ENCODE data around the gene PLA2G3.
"Not testable (repeated sequence)": the region's sequence is repeated elsewhere in the genome, so short reads cannot be mapped to it uniquely, and the experiment has no call there.

Gene PLA2G3, protein sequence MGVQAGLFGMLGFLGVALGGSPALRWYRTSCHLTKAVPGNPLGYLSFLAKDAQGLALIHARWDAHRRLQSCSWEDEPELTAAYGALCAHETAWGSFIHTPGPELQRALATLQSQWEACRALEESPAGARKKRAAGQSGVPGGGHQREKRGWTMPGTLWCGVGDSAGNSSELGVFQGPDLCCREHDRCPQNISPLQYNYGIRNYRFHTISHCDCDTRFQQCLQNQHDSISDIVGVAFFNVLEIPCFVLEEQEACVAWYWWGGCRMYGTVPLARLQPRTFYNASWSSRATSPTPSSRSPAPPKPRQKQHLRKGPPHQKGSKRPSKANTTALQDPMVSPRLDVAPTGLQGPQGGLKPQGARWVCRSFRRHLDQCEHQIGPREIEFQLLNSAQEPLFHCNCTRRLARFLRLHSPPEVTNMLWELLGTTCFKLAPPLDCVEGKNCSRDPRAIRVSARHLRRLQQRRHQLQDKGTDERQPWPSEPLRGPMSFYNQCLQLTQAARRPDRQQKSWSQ

DNA sequence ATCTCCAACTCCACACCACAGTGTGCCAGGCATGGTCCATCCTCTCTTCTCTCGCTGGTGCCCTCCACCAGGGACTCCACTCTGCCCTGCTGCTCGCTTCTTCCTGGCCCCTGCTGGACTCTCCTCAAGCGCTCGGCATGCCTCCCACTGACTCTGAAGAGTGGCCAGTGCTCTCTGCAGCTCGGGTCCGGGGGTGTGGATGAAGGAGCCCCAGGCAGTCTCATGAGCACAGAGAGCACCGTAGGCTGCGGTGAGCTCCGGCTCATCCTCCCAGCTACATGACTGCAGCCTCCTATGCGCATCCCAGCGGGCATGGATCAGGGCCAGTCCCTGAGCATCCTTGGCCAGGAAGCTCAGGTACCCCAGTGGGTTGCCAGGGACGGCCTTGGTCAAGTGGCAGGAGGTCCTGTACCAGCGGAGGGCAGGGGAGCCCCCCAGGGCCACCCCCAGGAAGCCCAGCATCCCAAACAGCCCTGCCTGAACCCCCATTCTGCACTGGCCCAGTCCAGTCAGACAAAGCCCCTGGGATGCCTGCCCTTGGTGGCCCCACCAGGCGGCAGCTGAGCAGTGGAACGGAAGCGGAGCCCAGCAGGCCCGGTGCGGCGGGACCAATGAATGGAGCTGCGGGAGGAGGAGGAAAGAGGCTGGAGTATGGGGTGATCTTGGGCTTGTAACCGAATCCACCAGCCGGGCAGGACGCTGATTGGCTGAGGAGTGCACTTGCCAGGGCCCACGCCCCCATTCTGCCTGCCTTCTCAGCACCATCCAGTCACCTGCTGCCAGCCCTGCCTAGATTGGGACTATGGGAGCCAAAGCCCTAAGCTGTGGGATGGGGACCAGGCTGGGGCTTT is at the start of gene PLA2G3:
Gene PLA2G3, minus strand, starts transcription at position 643 of the 851 bp plus-strand sequence. Its CDS starts 154 bp downstream, at position 489.
- peaks cover 3% of the 10 kb centered on the region; the same call in 1 of the 2 replicates for H3K27me3 ChIP-seq (ENCODE audit: control insufficient read depth, insufficient read depth, low read length)
- peaks cover 30% of the 10 kb centered on the region for H3K36me3 ChIP-seq (ENCODE audit: control insufficient read depth, insufficient read depth, low read length)
- no peak within 1 kb of the TSS; the same call in 1 of the 2 replicates for H3K27ac ChIP-seq (ENCODE audit: low read depth, low read length)
- H3K9me3 ChIP-seq (ENCODE audit: control insufficient read depth, insufficient read depth, low read depth, low read length) = peaks cover 6% of the 10 kb centered on the region; the same call in 1 of the 2 replicates
- peak within 1 kb of the TSS; percentile 5 for H3K9ac ChIP-seq (ENCODE audit: low read length)
- peak within 1 kb of the TSS; percentile 50 for H3K4me3 ChIP-seq (ENCODE audit: low read depth, low read length)
- H3K4me1 ChIP-seq (ENCODE audit: control insufficient read depth, insufficient read depth, low read length) = peaks cover 20% of the 10 kb centered on the region

DNA sequence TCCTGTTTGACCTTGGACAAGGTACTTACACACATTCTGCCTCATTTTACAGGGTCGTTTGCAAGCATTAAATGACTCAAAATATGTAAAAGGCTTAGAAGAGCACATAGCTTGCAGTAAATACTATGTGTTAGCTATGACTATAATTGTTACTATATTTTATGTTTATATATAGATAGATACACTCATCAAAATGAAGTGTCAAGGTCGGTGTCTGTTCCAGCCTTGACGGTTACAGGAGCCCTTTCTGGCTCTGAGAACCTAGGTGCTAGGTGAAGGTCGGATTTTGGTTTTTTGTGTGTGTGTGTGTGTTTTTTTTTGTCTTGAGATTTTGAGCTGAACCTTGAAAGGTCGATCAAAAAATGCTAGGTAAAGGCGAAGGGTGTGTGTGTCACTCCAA is 47.3 kb upstream of the PLA2G3 start:
- no peak overlapping the region for H3K4me3 ChIP-seq (ENCODE audit: low read depth, low read length)
- H3K27ac ChIP-seq (ENCODE audit: low read depth, low read length) = no peak overlapping the region
- no peak overlapping the region for H3K9ac ChIP-seq (ENCODE audit: low read length)
- H3K4me1 ChIP-seq (ENCODE audit: control insufficient read depth, insufficient read depth, low read length) = no peaks in the 10 kb centered on the region
- peaks cover 5% of the 10 kb centered on the region; the same call in 1 of the 2 replicates for H3K9me3 ChIP-seq (ENCODE audit: control insufficient read depth, insufficient read depth, low read depth, low read length)
- no peaks in the 10 kb centered on the region for H3K27me3 ChIP-seq (ENCODE audit: control insufficient read depth, insufficient read depth, low read length)
- peaks cover 26% of the 10 kb centered on the region for H3K36me3 ChIP-seq (ENCODE audit: control insufficient read depth, insufficient read depth, low read length)

GRCh38 chr22:31185056-31185455 is 44.7 kb upstream of the PLA2G3 start:
- H3K4me3 ChIP-seq (ENCODE audit: low read depth, low read length) = no peak overlapping the region
- peaks cover 26% of the 10 kb centered on the region for H3K36me3 ChIP-seq (ENCODE audit: control insufficient read depth, insufficient read depth, low read length)
- H3K9me3 ChIP-seq (ENCODE audit: control insufficient read depth, insufficient read depth, low read depth, low read length) = peaks cover 8% of the 10 kb centered on the region
- no peaks in the 10 kb centered on the region for H3K4me1 ChIP-seq (ENCODE audit: control insufficient read depth, insufficient read depth, low read length)
- H3K9ac ChIP-seq (ENCODE audit: low read length) = no peak overlapping the region
- no peak overlapping the region for H3K27ac ChIP-seq (ENCODE audit: low read depth, low read length)
- no peaks in the 10 kb centered on the region for H3K27me3 ChIP-seq (ENCODE audit: control insufficient read depth, insufficient read depth, low read length)

GRCh38 chr22:31184015-31184414 is 43.7 kb upstream of the PLA2G3 start:
- H3K9me3 ChIP-seq (ENCODE audit: control insufficient read depth, insufficient read depth, low read depth, low read length) = peaks cover 8% of the 10 kb centered on the region
- H3K27ac ChIP-seq (ENCODE audit: low read depth, low read length) = no peak overlapping the region
- H3K9ac ChIP-seq (ENCODE audit: low read length) = no peak overlapping the region
- H3K4me1 ChIP-seq (ENCODE audit: control insufficient read depth, insufficient read depth, low read length) = no peaks in the 10 kb centered on the region
- H3K4me3 ChIP-seq (ENCODE audit: low read depth, low read length) = no peak overlapping the region
- no peaks in the 10 kb centered on the region for H3K27me3 ChIP-seq (ENCODE audit: control insufficient read depth, insufficient read depth, low read length)
- H3K36me3 ChIP-seq (ENCODE audit: control insufficient read depth, insufficient read depth, low read length) = peaks cover 30% of the 10 kb centered on the region

- no peak overlapping the region for H3K4me3 ChIP-seq (ENCODE audit: low read depth, low read length)
- no peak overlapping the region for H3K27ac ChIP-seq (ENCODE audit: low read depth, low read length)
- H3K27me3 ChIP-seq (ENCODE audit: control insufficient read depth, insufficient read depth, low read length) = no peaks in the 10 kb centered on the region
- H3K9me3 ChIP-seq (ENCODE audit: control insufficient read depth, insufficient read depth, low read depth, low read length) = peaks cover 3% of the 10 kb centered on the region; the same call in 1 of the 2 replicates
- no peak overlapping the region for H3K9ac ChIP-seq (ENCODE audit: low read length)
- H3K4me1 ChIP-seq (ENCODE audit: control insufficient read depth, insufficient read depth, low read length) = no peaks in the 10 kb centered on the region
- peaks cover 13% of the 10 kb centered on the region; the same call in 1 of the 2 replicates for H3K36me3 ChIP-seq (ENCODE audit: control insufficient read depth, insufficient read depth, low read length)
Observed at GRCh38 chr22:31179345-31179744, 39.0 kb upstream of the PLA2G3 start.

GRCh38 chr22:31178859-31179258 is 38.6 kb upstream of the PLA2G3 start:
- no peak overlapping the region for H3K27ac ChIP-seq (ENCODE audit: low read depth, low read length)
- peaks cover 13% of the 10 kb centered on the region; the same call in 1 of the 2 replicates for H3K36me3 ChIP-seq (ENCODE audit: control insufficient read depth, insufficient read depth, low read length)
- H3K4me1 ChIP-seq (ENCODE audit: control insufficient read depth, insufficient read depth, low read length) = no peaks in the 10 kb centered on the region
- H3K4me3 ChIP-seq (ENCODE audit: low read depth, low read length) = no peak overlapping the region
- no peaks in the 10 kb centered on the region for H3K27me3 ChIP-seq (ENCODE audit: control insufficient read depth, insufficient read depth, low read length)
- no peak overlapping the region for H3K9ac ChIP-seq (ENCODE audit: low read length)
- peaks cover 3% of the 10 kb centered on the region; the same call in 1 of the 2 replicates for H3K9me3 ChIP-seq (ENCODE audit: control insufficient read depth, insufficient read depth, low read depth, low read length)

- H3K9ac ChIP-seq (ENCODE audit: low read length) = no peak overlapping the region
- H3K4me3 ChIP-seq (ENCODE audit: low read depth, low read length) = no peak overlapping the region
- H3K27ac ChIP-seq (ENCODE audit: low read depth, low read length) = no peak overlapping the region
- H3K9me3 ChIP-seq (ENCODE audit: control insufficient read depth, insufficient read depth, low read depth, low read length) = peaks cover 3% of the 10 kb centered on the region; the same call in 1 of the 2 replicates
- no peaks in the 10 kb centered on the region for H3K4me1 ChIP-seq (ENCODE audit: control insufficient read depth, insufficient read depth, low read length)
- H3K36me3 ChIP-seq (ENCODE audit: control insufficient read depth, insufficient read depth, low read length) = peaks cover 9% of the 10 kb centered on the region; the same call in 1 of the 2 replicates
- no peaks in the 10 kb centered on the region for H3K27me3 ChIP-seq (ENCODE audit: control insufficient read depth, insufficient read depth, low read length)
Observed at GRCh38 chr22:31177420-31178162, 37.3 kb upstream of the PLA2G3 start.

- Histone ChIP-seq H3K27me3 (ENCODE audit: control insufficient read depth, insufficient read depth, low read length) (no peaks in the 10 kb centered on the region), H3K4me1 (ENCODE audit: control insufficient read depth, insufficient read depth, low read length) (no peaks in the 10 kb centered on the region), H3K9ac (ENCODE audit: low read length) (no peak overlapping the region), H3K36me3 (ENCODE audit: control insufficient read depth, insufficient read depth, low read length) (peaks cover 4% of the 10 kb centered on the region; the same call in 1 of the 2 replicates), H3K27ac (ENCODE audit: low read depth, low read length) (no peak overlapping the region), H3K4me3 (ENCODE audit: low read depth, low read length) (no peak overlapping the region), H3K9me3 (ENCODE audit: control insufficient read depth, insufficient read depth, low read depth, low read length) (no peaks in the 10 kb centered on the region)
Observed at GRCh38 chr22:31176923-31177322, 36.6 kb upstream of the PLA2G3 start.

- Histone ChIP-seq H3K4me1 (ENCODE audit: control insufficient read depth, insufficient read depth, low read length) (no peaks in the 10 kb centered on the region), H3K27me3 (ENCODE audit: control insufficient read depth, insufficient read depth, low read length) (no peaks in the 10 kb centered on the region), H3K9me3 (ENCODE audit: control insufficient read depth, insufficient read depth, low read depth, low read length) (no peaks in the 10 kb centered on the region), H3K4me3 (ENCODE audit: low read depth, low read length) (no peak overlapping the region), H3K36me3 (ENCODE audit: control insufficient read depth, insufficient read depth, low read length) (no peaks in the 10 kb centered on the region), H3K27ac (ENCODE audit: low read depth, low read length) (no peak overlapping the region), H3K9ac (ENCODE audit: low read length) (no peak overlapping the region)
Observed at GRCh38 chr22:31173386-31174145, 33.3 kb upstream of the PLA2G3 start.

DNA sequence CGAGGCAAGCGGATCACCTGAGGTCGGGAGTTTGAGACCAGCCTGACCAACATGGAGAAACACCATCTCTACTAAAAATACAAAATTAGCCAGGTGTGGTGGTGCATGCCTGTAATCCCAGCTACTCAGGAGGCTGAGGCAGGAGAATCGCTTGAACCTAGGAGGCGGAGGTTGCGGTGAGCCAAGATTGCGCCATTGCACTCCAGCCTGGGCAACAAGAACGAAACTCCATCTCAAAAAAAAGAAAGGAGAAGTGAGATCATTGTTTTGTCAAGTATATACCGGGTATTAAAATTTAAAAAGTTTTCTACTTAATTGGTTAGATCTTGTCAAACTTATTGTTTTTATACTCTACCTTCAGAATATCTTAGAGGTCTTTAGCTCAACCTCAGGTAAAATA is 31.4 kb upstream of the PLA2G3 start:
- H3K4me3 ChIP-seq (ENCODE audit: low read depth, low read length); H3K9me3 ChIP-seq (ENCODE audit: control insufficient read depth, insufficient read depth, low read depth, low read length); H3K36me3 ChIP-seq (ENCODE audit: control insufficient read depth, insufficient read depth, low read length); H3K27ac ChIP-seq (ENCODE audit: low read depth, low read length); H3K4me1 ChIP-seq (ENCODE audit: control insufficient read depth, insufficient read depth, low read length); H3K9ac ChIP-seq (ENCODE audit: low read length); H3K27me3 ChIP-seq (ENCODE audit: control insufficient read depth, insufficient read depth, low read length): not testable (repeated sequence)

All from HUES6 (cell line).